HG03342 (cell line): ENCODE results near the gene WSB1.
"Not testable (repeated sequence)": the region's sequence is repeated elsewhere in the genome, so short reads cannot be mapped to it uniquely, and the experiment has no call there.

ENCODE experiments used
- ATAC-seq: cut with Tn5 transposase; IDR thresholded peaks from one replicate; pipeline ENCODE4 v1.9.1; 2021; ENCODE audit warnings: mild to moderate bottlenecking, moderate library complexity; ENCODE audit not compliant: unreplicated experiment

WSB1 gene

GRCh38 chr17:27313301-27313700 lies 19.4 kb downstream of the WSB1 start:
- no peak for ATAC-seq

GRCh38 chr17:27315322-27315721 lies 21.4 kb downstream of the WSB1 start:
- no peak for ATAC-seq

GRCh38 chr17:27315796-27316465 lies 22.0 kb downstream of the WSB1 start:
- no peak for ATAC-seq

GRCh38 chr17:27318228-27318627 lies 24.3 kb downstream of the WSB1 start:
- no peak for ATAC-seq

- no peak for ATAC-seq
Measured at GRCh38 chr17:27318633-27319032, 24.7 kb downstream of the WSB1 start.

GRCh38 chr17:27319541-27320221 lies 25.8 kb downstream of the WSB1 start:
- no peak for ATAC-seq

GRCh38 chr17:27320222-27320560 lies 26.3 kb downstream of the WSB1 start:
- ATAC-seq: no peak

GRCh38 chr17:27321372-27321771 lies 27.5 kb downstream of the WSB1 start:
- ATAC-seq: no peak

- no peak for ATAC-seq
Measured at GRCh38 chr17:27322026-27322425, 28.1 kb downstream of the WSB1 start.

- ATAC-seq: no peak
Measured at GRCh38 chr17:27322690-27323508, 29.0 kb downstream of the WSB1 start.

GRCh38 chr17:27323538-27324215 lies 29.8 kb downstream of the WSB1 start:
- ATAC-seq: no peak

GRCh38 chr17:27324771-27325339 lies 30.9 kb downstream of the WSB1 start:
- ATAC-seq: no peak

- ATAC-seq: no peak
Measured at GRCh38 chr17:27326051-27326450, 32.1 kb downstream of the WSB1 start.

GRCh38 chr17:27326585-27326984 lies 32.7 kb downstream of the WSB1 start:
- no peak for ATAC-seq

GRCh38 chr17:27327397-27327796 lies 33.5 kb downstream of the WSB1 start:
- ATAC-seq: no peak

GRCh38 chr17:27327871-27328270 lies 34.0 kb downstream of the WSB1 start:
- ATAC-seq: no peak

GRCh38 chr17:27328686-27329085 lies 34.8 kb downstream of the WSB1 start:
- ATAC-seq: not testable (repeated sequence)

- no peak for ATAC-seq
Measured at GRCh38 chr17:27329146-27329805, 35.4 kb downstream of the WSB1 start.

GRCh38 chr17:27332047-27332393 lies 38.1 kb downstream of the WSB1 start:
- ATAC-seq: no peak
